CD8-positive, alpha-beta memory T cell (primary cell): ENCODE results near the gene GLA. TPM values are rescaled to one million over a fixed set of nuclear protein-coding genes. Genes with fewer than 3 reads are reported as not detected.

Source experiments
- CTCF ChIA-PET: fragments of 350-600 bp; sonication (Branson Sonifier 250); formaldehyde crosslinking; loops from one replicate; lab custom pipeline; 2021; ENCODE audit warnings: antibody characterized with exemption; lab: Charles Lee
- POLR2A ChIA-PET: fragments of 350-600 bp; sonication (Branson Sonifier 250); formaldehyde crosslinking; loops from one replicate; lab custom pipeline; 2021; ENCODE audit warnings: antibody characterized with exemption; lab: Charles Lee
- DNase-seq, 5 donors: peaks; one replicate each; pipeline versions ENCODE4 v3.0.0 to v3.0.0-alpha.2; 2020 to 2022; ENCODE audit warnings: mixed read lengths in 1 of 5
- H3K27ac ChIP-seq: one replicate; pipeline ENCODE4 v1.7.0; 2013; ENCODE audit warnings: low read depth, mild to moderate bottlenecking, low read length, moderate library complexity
- H3K27me3 ChIP-seq: 2 replicates; pipeline ENCODE4 v1.7.0; 2013; ENCODE audit warnings: low read length, mild to moderate bottlenecking; ENCODE audit not compliant: insufficient read depth, poor library complexity, severe bottlenecking
- H3K36me3 ChIP-seq: 2 replicates; pipeline ENCODE4 v1.7.0; 2013; ENCODE audit warnings: mild to moderate bottlenecking, low read length, moderate library complexity; ENCODE audit not compliant: insufficient read depth
- H3K4me1 ChIP-seq: 2 replicates; pipeline ENCODE4 v1.7.0; 2013; ENCODE audit warnings: mild to moderate bottlenecking, low read length, moderate library complexity; ENCODE audit not compliant: insufficient read depth
- H3K4me3 ChIP-seq: 2 replicates; pipeline ENCODE4 v1.7.0; 2013; ENCODE audit warnings: mild to moderate bottlenecking, low read length
- H3K9me3 ChIP-seq: 2 replicates; pipeline ENCODE4 v1.7.0; 2013; ENCODE audit warnings: mild to moderate bottlenecking, low read length
- H3K27ac Mint-ChIP-seq, 8 donors: one replicate each; pipeline ENCODE4 v1.8.0; 2020 to 2021; ENCODE audit warnings: mixed read lengths in 8 of 8, mild to moderate bottlenecking in 6 of 8, inconsistent platforms in 3 of 8, moderate library complexity in 3 of 8
- H3K27me3 Mint-ChIP-seq, 2 donors: one replicate each; pipeline ENCODE4 v1.8.0; 2020 to 2021; ENCODE audit warnings: mixed read lengths in 2 of 2, mild to moderate bottlenecking in 1 of 2, moderate library complexity in 1 of 2
- H3K36me3 Mint-ChIP-seq, 3 donors: one replicate each; pipeline ENCODE4 v1.8.0; 2020 to 2021; ENCODE audit warnings: mixed read lengths in 3 of 3, inconsistent platforms in 1 of 3, mild to moderate bottlenecking in 1 of 3
- H3K4me1 Mint-ChIP-seq, 3 donors: one replicate each; pipeline ENCODE4 v1.8.0; 2020 to 2021; ENCODE audit warnings: mixed read lengths in 3 of 3, inconsistent platforms in 1 of 3, mild to moderate bottlenecking in 1 of 3
- H3K4me3 Mint-ChIP-seq, 7 donors: one replicate each; pipeline ENCODE4 v1.8.0; 2020 to 2021; ENCODE audit warnings: mixed read lengths in 7 of 7, mild to moderate bottlenecking in 6 of 7, moderate library complexity in 4 of 7, inconsistent platforms in 2 of 7
- H3K9me3 Mint-ChIP-seq, 5 donors: one replicate each; pipeline ENCODE4 v1.8.0; 2020 to 2022; ENCODE audit warnings: mixed read lengths in 5 of 5, mild to moderate bottlenecking in 3 of 5, moderate library complexity in 2 of 5, inconsistent platforms in 1 of 5
- polyA plus RNA-seq: library from polyadenylated mRNA; unstranded; fragments of 300-500 nt; fragmentation: Illumina TruSeq; gene quantifications from one replicate; pipeline ENCODE4 v1.2.3, GENCODE V29; 2021
- total RNA-seq, 2 experiments: library from RNA; stranded (reverse); gene quantifications; one replicate each; pipeline ENCODE4 v1.2.3, GENCODE V29; 2021

GLA gene
- total and polyA plus RNA-seq, 3 experiments from 2014 or later = 17.0 to 44.2 (median 43.3) TPM

- no peak for DNase-seq
- Mint-ChIP-seq H3K27me3 (peaks cover 0 to 1% of the 10 kb centered on the region in 2 donors), H3K4me3 (no peak overlapping the region), H3K9me3 (no peaks in the 10 kb centered on the region), H3K36me3 (peaks cover 0 to 49% (median 0%) of the 10 kb centered on the region in 3 donors), H3K27ac (peak overlapping the region in 4 of 8 donors; percentile 26 to 99 (median 52)), H3K4me1 (peaks cover 24 to 42% (median 29%) of the 10 kb centered on the region in 3 donors)
- H3K27me3 ChIP-seq = no peaks in the 10 kb centered on the region
- H3K36me3 ChIP-seq = peaks cover 8% of the 10 kb centered on the region
- POLR2A ChIA-PET = no interaction called here
- H3K9me3 ChIP-seq = no peaks in the 10 kb centered on the region
- H3K4me3 ChIP-seq = no peak overlapping the region
- no peak overlapping the region for H3K27ac ChIP-seq
- CTCF ChIA-PET = no interaction called here
- H3K4me1 ChIP-seq = peaks cover 9% of the 10 kb centered on the region
These were observed 13.4 kb downstream of the GLA start for GRCh38 chrX:101394372-101394771.

- ChIA-PET POLR2A (no interaction called here), CTCF (no interaction called here)
- no peak for DNase-seq
- peaks cover 0 to 1% of the 10 kb centered on the region in 2 donors for H3K27me3 Mint-ChIP-seq
- Histone ChIP-seq H3K27me3 (no peaks in the 10 kb centered on the region), H3K9me3 (no peaks in the 10 kb centered on the region), H3K27ac (no peak overlapping the region), H3K4me1 (peaks cover 9% of the 10 kb centered on the region), H3K36me3 (peaks cover 8% of the 10 kb centered on the region), H3K4me3 (no peak overlapping the region)
- no peaks in the 10 kb centered on the region for H3K9me3 Mint-ChIP-seq
- peaks cover 24 to 42% (median 29%) of the 10 kb centered on the region in 3 donors for H3K4me1 Mint-ChIP-seq
- peak overlapping the region in 7 of 8 donors; percentile 30 to 99 (median 87) for H3K27ac Mint-ChIP-seq
- H3K36me3 Mint-ChIP-seq = peaks cover 0 to 49% (median 0%) of the 10 kb centered on the region in 3 donors
- H3K4me3 Mint-ChIP-seq = no peak overlapping the region
These were observed 14.0 kb downstream of the GLA start for GRCh38 chrX:101393530-101394305.

GRCh38 chrX:101391831-101392230, 15.9 kb downstream of the GLA start:
- H3K9me3 ChIP-seq = no peaks in the 10 kb centered on the region
- Mint-ChIP-seq H3K36me3 (peaks cover 0 to 46% (median 0%) of the 10 kb centered on the region in 3 donors), H3K4me1 (peaks cover 24 to 42% (median 29%) of the 10 kb centered on the region in 3 donors), H3K27me3 (peaks cover 0 to 1% of the 10 kb centered on the region in 2 donors), H3K4me3 (peak overlapping the region; percentile 93 to 100 (median 96)), H3K27ac (peak overlapping the region; percentile 91 to 99 (median 97)), H3K9me3 (no peaks in the 10 kb centered on the region)
- POLR2A ChIA-PET = no interaction called here
- DNase-seq = no peak
- H3K4me3 ChIP-seq = peak overlapping the region; percentile 65
- H3K36me3 ChIP-seq = peaks cover 8% of the 10 kb centered on the region
- peak overlapping the region; percentile 65 for H3K27ac ChIP-seq
- peaks cover 9% of the 10 kb centered on the region for H3K4me1 ChIP-seq
- no peaks in the 10 kb centered on the region for H3K27me3 ChIP-seq
- CTCF ChIA-PET = interaction anchor here (1.5 to 2.7 kb wide), 2 partner anchors 9 to 25 kb away, joined by 7 to 25 read pairs; no protein-coding TSS in a partner anchor

- H3K4me1 Mint-ChIP-seq = peaks cover 24 to 42% (median 29%) of the 10 kb centered on the region in 3 donors
- H3K36me3 ChIP-seq = peaks cover 8% of the 10 kb centered on the region
- H3K4me1 ChIP-seq = peaks cover 9% of the 10 kb centered on the region
- H3K36me3 Mint-ChIP-seq = peaks cover 0 to 42% (median 0%) of the 10 kb centered on the region in 3 donors
- no peaks in the 10 kb centered on the region for H3K9me3 Mint-ChIP-seq
- peaks cover 0 to 1% of the 10 kb centered on the region in 2 donors for H3K27me3 Mint-ChIP-seq
- H3K4me3 Mint-ChIP-seq = peak within 1 kb of the TSS; percentile 93 to 100 (median 96)
- POLR2A ChIA-PET = interaction anchor here (0.5 to 1.5 kb wide), 4 partner anchors 27 to 541 kb away, joined by 6 to 13 read pairs (median 10); partner anchors contain the start of genes TIMM8A and ZMAT1
- H3K27ac ChIP-seq = peak within 1 kb of the TSS; percentile 65
- peak; percentile 63 to 85 (median 75) for DNase-seq
- no peaks in the 10 kb centered on the region for H3K9me3 ChIP-seq
- CTCF ChIA-PET = interaction anchor here (0.7 to 2.7 kb wide), 9 partner anchors 10 to 541 kb away, joined by 3 to 25 read pairs (median 5); partner anchors contain the start of genes TIMM8A and ZMAT1
- peak within 1 kb of the TSS; percentile 65 for H3K4me3 ChIP-seq
- no peaks in the 10 kb centered on the region for H3K27me3 ChIP-seq
- peak within 1 kb of the TSS; percentile 91 to 99 (median 97) for H3K27ac Mint-ChIP-seq
These were observed 16.8 kb downstream of the GLA start, which contains the start of gene RPL36A for GRCh38 chrX:101390664-101391525. RPL36A (plus strand) TSS chrX:101391011; CDS start chrX:101391044, 33 bp downstream.

GRCh38 chrX:101388604-101389003, 19.1 kb downstream of the GLA start:
- Mint-ChIP-seq H3K4me3 (peak overlapping the region in 1 of 7 donors; percentile 16), H3K27ac (no peak overlapping the region), H3K4me1 (peaks cover 22 to 29% (median 26%) of the 10 kb centered on the region in 3 donors), H3K36me3 (peaks cover 0 to 28% (median 0%) of the 10 kb centered on the region in 3 donors), H3K27me3 (peaks cover 0 to 2% of the 10 kb centered on the region in 2 donors), H3K9me3 (no peaks in the 10 kb centered on the region)
- H3K36me3 ChIP-seq = peaks cover 6% of the 10 kb centered on the region
- POLR2A ChIA-PET = no interaction called here
- no peak for DNase-seq
- no peaks in the 10 kb centered on the region for H3K27me3 ChIP-seq
- H3K4me1 ChIP-seq = peaks cover 9% of the 10 kb centered on the region
- no peak overlapping the region for H3K4me3 ChIP-seq
- H3K27ac ChIP-seq = no peak overlapping the region
- H3K9me3 ChIP-seq = no peaks in the 10 kb centered on the region
- CTCF ChIA-PET = no interaction called here

- CTCF ChIA-PET = no interaction called here
- H3K36me3 Mint-ChIP-seq = peaks cover 0 to 10% (median 0%) of the 10 kb centered on the region in 3 donors
- peaks cover 2% of the 10 kb centered on the region for H3K4me1 ChIP-seq
- peak overlapping the region in 2 of 8 donors; percentile 52 to 96 for H3K27ac Mint-ChIP-seq
- H3K36me3 ChIP-seq = no peaks in the 10 kb centered on the region
- no peak overlapping the region for H3K4me3 Mint-ChIP-seq
- no peaks in the 10 kb centered on the region for H3K9me3 ChIP-seq
- H3K9me3 Mint-ChIP-seq = no peaks in the 10 kb centered on the region
- H3K4me3 ChIP-seq = no peak overlapping the region
- no peaks in the 10 kb centered on the region for H3K27me3 ChIP-seq
- H3K4me1 Mint-ChIP-seq = peaks cover 6 to 9% (median 7%) of the 10 kb centered on the region in 3 donors
- POLR2A ChIA-PET = no interaction called here
- H3K27ac ChIP-seq = peak overlapping the region; percentile 61
- peaks cover 0 to 4% of the 10 kb centered on the region in 2 donors for H3K27me3 Mint-ChIP-seq
- no peak for DNase-seq
These were observed 21.2 kb downstream of the GLA start for GRCh38 chrX:101386542-101386885.

GRCh38 chrX:101385795-101386541, 21.8 kb downstream of the GLA start, which contains the start of gene BTK:
BTK (minus strand) TSS chrX:101386191; CDS start chrX:101375284, 10,907 bp downstream.
- no peak within 1 kb of the TSS for H3K4me3 ChIP-seq
- Mint-ChIP-seq H3K36me3 (peaks cover 0 to 4% (median 0%) of the 10 kb centered on the region in 3 donors), H3K4me3 (no peak within 1 kb of the TSS), H3K4me1 (peaks cover under 1 to 5% (median 2%) of the 10 kb centered on the region in 3 donors), H3K27ac (peak within 1 kb of the TSS in 2 of 8 donors; percentile 52 to 96), H3K9me3 (no peaks in the 10 kb centered on the region), H3K27me3 (peaks cover 0 to 6% of the 10 kb centered on the region in 2 donors)
- H3K27me3 ChIP-seq = no peaks in the 10 kb centered on the region
- H3K27ac ChIP-seq = peak within 1 kb of the TSS; percentile 61
- no peaks in the 10 kb centered on the region for H3K36me3 ChIP-seq
- ChIA-PET POLR2A (no interaction called here), CTCF (no interaction called here)
- DNase-seq = no peak
- H3K4me1 ChIP-seq = no peaks in the 10 kb centered on the region
- no peaks in the 10 kb centered on the region for H3K9me3 ChIP-seq
